Stimulated activated naive CD8-positive, alpha-beta T cell treated with anti-CD3 and anti-CD28 coated beads, Interleukin-15, Interleukin-2, amounts not matched to agents 100 U/mL and 50 U/mL, for 24 hours (primary cell): Measurements from ENCODE around the gene NR4A1.
A peak's percentile ranks its signal among the peaks of the same experiment; 100 is the strongest.

Experiments used
- ATAC-seq: fragments of 150-1000 bp; cut with Tn5 transposase; one replicate; pipeline ENCODE4 v1.10.0; 2021
- DNase-seq: peaks from one replicate; pipeline ENCODE4 v3.0.0; 2021

NR4A1 gene

DNA sequence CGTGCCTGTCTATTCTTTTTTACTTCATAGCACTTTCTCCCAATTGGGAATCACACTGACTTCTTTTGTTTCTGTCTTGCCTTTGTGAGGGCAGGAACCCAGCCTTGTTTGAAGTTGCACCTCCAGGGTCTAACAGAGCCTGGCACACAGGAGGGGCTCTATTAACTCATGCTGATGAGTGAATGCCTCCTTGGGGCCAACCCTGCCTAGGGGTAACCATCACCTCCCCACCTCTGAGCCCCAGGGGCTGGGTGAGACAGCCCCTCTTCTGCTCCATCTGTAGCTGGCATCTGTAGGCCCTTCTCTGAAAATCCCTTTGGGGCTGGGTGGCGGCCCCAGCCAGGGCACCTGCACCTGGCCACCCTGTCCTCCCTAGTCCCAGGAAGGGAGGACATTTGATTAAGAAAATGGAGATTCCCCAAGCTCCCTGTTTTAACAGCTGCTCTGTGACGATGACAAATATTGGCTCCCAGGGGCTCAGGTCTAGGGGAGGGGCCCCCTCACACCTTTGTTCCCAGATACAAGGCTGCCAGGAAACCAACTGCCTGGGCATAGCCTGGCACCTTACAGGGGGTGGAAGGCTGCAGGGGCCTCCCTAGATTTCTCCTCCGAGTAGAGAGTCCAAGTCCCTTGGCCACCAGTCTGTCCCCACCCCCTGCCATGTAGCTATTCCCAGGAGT lies 32.7 kb upstream of the NR4A1 start:
- DNase-seq (no peak), ATAC-seq (no peak)

DNA sequence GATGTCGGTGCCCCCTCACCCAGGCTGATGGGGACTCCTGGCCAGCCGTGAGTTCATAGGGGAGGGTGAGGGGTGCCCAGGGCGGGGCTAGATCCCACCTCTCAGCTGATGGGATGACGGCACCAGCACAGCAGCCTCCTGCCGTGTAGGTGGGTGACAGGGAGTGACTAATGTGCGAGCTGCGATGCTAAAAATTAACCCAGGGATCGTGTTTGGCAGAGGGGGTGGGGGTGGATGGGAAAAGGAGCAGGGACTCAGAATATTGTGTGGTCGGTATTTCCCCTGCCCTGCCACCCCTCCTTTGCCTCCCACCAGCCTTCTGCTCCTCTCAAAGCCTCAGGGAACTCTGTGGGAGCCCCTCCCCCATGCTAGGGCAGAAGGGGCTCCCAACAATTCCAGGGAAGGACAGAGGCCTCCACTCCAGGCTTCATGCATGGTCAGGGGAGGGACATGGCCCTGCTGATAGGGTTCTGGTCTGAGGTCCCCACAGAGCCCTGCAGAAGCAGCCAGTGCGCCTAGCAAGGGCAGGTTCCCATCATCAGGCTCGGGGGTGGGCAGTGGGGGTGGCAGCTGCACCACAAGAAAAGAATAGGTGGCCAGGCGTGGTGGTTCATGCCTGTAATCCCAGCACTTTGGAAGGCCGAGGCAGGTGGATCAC lies 32.0 kb upstream of the NR4A1 start:
- no peak for DNase-seq
- ATAC-seq, result no peak

DNA sequence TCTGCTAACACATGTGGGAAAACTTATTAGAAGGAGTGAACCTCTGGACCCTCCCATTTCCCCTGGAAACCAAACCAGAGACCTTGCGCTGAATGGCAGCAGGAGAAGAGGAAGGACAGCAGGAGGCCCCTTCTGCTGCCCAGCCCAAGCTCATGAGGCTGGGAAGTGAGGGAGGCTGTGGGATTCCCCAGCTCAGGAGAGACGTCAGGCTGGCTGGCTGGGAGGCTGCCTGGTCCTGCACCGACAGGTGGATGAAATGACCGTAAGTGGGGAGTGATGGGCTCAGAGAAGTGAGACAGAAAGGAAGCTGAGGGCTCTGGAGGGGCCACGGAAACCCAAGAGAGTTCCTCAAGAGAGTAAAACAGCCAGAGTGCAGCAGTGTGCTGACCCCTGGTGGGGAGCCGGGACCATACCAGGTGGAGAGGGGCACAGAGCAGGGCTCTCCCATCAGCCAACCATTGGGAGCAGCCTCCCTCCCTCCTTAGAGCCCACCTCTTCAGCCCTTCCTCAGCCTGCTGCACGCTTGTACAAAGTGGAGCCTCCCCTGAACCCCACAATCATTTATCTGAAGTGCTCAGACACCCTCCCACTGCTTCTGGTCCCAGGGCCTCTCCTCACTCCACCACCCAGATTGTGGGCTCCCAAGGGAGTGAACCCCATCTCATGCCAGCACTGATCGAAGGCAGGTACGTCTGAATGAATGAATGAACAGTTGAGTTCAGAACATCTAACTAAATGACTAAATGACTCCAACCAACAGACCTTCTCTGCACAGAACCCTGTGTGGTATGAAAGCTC lies 30.5 kb upstream of the NR4A1 start:
- ATAC-seq, result peak; percentile 37
- DNase-seq, result peak; percentile 76

DNA sequence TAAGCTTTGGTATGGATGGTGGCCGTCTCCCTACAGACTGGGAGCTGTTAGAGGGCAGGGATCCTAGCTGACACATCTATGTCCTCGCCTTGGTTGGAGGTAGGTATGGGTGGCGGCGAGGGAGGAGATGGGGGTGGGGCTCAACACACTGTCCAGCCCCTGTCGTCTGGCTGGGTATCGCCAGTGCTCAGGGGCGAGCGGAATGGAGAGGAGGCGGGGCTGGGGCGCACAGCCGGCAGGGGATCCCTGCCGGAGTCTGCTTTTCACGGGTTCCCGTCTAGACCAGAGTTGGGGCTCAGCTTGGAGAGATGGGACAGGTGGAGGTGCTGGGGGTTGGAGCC lies 28.4 kb upstream of the NR4A1 start:
- peak; percentile 1 for ATAC-seq
- no peak for DNase-seq

DNA sequence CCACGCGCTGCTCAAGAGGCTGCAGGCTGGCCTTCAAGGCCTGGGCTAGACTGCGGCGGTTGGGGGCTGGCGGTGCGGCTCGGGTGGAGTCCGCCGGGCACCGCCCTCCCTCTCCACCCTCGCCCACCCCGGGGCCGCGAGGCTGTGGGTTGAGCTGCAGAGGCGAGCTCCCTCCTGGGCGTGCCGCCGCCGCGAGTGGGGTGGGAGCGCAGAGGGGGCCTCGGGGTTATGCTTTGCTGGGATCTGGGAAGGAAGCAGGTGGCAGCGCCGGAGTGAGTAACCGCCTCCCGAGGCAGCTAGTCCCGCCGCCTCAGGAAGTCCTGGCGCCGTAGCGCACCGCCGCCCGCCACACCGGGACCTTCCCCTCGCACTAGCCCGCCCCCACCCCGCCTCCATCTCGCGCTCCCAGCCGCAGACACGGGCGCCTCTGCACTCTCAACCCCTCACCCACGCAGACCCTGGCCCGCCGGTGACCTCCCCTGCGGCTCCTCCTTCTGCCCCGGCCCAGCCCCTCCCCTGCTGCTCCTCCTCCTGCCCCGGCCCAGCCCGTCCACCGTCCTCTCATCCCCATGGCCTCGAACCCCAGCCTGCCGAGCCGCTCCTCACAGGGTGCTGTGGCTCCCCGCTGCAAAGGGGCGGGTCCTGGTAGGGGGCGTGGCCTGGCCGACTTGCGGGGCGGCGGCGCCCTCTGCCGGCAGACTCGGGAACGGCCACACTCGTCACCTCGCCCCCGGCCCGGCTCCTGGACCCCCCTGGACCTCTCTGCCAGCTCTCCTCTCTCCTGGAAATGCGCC lies 27.9 kb upstream of the NR4A1 start:
- DNase-seq (peak; percentile 96), ATAC-seq (peak; percentile 69)

DNA sequence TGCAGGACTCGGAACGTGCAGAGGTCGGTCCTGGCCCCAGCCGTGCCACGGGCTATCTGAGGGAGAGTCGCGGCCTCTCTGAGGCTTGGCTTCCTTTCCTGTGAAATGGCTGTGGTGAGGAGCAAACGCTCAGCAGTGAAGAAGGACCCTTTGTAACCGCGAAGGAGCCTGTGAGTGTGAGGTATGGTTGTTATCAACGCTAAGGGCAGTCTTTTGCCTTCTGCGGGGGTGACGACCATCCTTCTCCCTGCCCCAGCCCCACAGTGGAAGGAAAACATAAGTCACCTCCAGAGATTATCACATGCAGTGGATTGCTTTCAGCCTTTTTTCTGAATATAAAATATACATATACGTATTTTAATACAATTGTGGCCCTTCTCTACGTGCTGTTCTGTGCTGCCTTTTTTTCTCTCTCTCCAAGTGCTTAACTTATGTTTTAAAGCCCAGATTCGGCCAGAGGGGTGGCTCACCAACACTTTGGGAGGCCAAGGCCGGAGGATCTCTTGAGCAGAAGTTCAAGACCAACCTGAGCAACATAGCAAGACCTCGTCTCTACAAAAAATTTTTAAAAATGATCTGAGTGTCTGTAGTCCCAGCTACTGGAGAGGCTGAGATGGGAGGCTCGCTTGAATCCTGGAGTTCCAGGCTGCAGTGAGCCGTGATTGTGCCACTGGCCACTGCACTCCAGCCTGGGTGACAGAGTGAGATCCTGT lies 27.1 kb upstream of the NR4A1 start:
- peak; percentile 14 for ATAC-seq
- DNase-seq, result no peak

DNA sequence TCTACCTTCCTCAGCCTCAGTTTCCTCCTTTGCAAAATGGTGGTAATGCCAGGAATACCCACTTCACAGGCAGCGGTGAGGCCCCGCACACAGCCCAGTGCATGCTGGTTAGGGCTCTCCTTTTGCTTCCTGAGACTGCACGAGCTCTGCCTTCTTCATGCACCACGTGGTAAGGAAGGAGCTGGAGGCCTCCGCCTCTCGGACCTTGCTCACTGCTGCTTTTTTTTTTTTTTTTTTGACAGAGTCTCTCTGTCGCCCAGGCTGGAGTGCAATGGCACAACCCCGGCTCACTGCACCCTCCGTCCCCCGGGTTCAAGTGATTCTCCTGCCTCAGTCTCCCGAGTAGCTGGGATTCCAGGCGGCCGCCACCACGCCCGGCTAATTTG lies 26.4 kb upstream of the NR4A1 start:
- ATAC-seq, result peak; percentile 39

DNA sequence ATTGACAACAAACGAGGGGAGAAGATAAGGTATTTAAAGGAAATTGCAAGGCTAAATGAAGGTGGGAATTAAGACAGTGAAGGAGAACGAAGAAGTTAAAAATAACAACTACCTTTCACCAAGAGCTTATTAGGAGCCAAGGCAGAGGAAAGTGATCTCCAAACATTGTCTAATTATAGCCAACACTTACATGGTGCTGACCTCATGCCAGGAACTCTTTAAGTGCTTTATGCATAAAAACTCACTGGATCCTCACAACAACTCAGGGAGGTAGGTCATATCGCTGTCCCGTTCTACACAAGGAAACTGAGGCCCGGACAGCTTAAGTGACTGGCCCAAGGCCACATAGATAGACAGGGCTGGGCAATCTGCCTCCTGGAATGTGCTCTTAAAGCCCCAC lies 25.0 kb upstream of the NR4A1 start:
- ATAC-seq (no peak), DNase-seq (no peak)

More for the DNA sequence above, 26.4 kb upstream of the NR4A1 start:
- DNase-seq, result peak; percentile 67

DNA sequence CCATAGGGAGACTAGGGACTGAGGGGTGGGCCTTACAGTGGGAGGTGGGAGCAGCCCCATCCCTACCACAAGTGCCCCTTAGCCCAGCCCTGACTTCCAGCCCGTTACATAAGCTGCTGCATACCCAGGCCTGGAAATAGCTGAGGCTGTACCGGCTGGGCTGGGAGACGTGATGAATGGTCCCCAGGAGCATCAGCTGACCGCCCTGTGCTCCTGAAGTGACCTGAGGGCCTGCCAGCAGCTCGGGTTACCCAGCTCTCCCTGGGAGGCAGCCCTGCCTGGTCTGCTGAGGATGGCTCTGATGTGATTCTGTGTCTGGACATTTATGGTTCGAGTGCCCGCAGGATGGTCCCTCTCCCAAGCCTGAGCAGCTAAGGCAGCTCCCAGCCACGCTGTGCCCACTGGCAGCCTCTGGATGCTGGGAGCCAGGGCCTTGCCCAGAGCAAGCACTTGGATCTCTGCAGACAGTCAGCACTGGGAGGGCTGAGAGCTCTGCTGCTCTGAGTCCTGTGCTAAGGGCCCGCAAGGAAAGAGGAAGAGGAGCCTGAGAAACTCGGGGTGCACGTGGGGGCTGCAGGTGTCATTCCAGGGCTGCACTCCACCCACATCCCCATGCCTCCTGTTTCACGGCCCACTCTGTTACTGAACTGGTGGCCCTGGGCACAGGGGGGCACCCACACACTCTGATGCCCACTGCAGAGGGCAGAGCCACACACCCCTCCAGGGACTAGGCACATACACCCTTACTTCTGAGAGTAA lies 24.0 kb upstream of the NR4A1 start:
- no peak for ATAC-seq

DNA sequence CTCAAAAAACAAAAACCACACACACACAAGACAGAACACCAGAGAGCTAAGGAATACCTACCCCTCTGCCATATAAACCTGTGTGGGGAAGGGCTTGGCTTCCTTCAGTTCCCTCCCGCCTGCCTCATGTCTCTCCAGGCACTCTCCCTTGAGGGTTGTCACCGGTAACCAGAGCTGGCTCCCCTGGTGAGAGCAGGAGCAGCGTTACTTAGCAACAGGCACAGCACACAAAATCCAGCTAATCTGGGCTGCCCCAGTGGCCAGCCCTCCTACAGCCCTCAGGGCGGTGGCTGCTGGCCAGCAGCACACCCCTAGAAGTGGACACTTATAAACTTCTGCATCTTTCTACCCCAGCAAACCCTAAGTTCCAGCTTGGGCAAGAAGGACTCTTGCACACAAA lies 21.6 kb upstream of the NR4A1 start:
- ATAC-seq, result no peak

More for the DNA sequence above, 24.0 kb upstream of the NR4A1 start:
- no peak for DNase-seq

DNA sequence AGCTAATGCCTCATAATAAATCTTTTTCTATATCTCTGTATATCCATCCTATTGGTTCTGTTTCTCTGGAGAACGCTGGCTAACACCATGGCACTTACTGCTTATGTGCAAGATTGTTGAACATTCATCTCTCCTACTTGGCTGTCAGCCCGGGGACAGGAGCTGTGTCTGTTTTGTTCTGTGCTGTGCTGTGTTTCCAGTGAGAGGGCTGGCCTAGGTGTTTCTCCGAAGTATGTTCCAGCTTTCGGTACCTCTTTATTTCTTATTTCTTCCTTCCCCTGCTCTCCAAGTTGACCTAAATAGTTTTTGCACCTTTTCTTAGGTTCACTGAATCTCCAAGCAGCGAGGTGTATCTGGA lies 18.8 kb upstream of the NR4A1 start:
- DNase-seq (no peak), ATAC-seq (no peak)

More for the DNA sequence above, 21.6 kb upstream of the NR4A1 start:
- DNase-seq, result no peak

DNA sequence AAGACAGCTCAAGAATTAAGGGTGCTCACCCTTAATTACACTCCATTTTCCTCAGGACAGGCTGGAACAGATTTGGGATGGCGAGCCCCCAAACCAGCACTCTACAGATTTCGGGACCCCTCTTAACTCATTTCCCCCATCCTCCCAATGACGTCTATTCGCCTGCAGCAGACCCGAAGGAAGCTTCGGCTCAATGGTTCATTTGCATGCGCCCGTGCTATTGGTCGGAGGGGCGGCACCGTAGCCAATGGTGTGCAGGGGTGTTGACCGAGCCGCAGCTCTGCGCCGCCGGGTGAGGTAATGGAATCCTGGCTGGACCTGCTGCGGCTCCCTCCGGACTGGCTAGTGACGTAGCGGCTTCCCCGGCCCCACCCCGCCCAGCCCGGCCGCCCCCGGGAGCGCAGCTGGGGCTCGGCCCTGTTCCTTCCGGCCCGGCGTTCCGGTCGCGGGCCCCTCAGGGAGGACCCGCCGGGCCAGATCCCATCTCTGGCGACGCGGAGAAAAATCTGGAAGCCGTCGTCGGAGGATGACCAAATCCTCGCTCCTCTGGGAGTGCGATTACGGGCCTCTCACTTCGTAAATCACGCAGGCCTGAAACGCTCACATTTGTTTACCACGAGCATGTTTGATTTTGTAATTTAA lies 18.3 kb upstream of the NR4A1 start:
- ATAC-seq (peak; percentile 92), DNase-seq (peak; percentile 94)

DNA sequence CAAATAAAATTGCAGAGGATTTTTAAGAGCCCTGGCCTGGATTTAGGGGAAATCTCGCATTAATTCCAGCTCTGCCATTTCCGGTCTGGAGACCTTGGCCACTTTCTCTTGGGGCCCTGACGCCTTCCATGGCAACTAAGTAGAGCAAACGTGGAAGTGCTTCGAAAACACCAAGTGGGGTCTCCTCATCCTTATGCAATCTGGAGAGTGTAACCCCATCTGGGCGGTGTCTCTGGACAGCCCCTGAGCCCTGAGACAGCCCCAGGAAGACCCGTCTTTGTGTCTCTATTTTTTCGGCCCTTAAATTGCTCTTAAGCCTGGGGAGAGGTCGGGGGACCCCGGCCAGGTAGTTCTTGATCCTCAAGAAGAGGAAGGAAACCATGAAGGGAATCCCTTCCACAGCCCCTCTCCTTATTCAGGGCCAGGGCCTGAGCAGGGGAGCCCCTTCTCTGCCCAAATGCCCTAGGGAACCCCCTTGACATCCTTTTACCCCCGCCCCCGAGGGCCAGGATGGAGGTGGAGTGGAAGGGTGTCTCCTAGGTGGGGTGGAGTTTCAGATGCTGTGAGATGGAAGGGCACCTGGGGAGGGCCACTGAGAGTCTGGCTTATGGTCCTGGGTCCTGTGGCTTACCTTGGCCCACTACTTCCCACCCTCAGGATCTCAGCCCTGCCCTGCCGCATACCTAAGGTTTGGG lies 17.6 kb upstream of the NR4A1 start:
- DNase-seq (peak; percentile 30), ATAC-seq (no peak)

DNA sequence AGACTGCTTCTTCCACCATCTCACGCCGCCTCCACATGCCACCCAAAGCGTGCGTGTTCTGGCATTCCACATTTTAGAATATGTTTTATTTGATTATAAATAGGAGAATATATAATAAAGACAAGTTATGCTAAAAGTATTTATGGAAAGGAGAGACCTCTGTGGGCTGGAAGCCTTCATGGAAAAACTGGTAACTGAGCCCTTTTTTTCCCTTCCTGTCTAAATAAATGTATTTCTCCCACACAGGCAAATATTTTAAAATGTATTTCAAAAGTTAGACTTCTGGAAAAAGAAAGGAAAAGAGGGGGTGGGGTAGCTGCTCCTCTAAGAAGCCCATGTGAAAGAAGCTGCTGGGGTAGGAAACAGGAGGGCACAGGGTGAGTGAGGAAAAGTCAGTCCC lies 16.1 kb upstream of the NR4A1 start:
- DNase-seq, result no peak

DNA sequence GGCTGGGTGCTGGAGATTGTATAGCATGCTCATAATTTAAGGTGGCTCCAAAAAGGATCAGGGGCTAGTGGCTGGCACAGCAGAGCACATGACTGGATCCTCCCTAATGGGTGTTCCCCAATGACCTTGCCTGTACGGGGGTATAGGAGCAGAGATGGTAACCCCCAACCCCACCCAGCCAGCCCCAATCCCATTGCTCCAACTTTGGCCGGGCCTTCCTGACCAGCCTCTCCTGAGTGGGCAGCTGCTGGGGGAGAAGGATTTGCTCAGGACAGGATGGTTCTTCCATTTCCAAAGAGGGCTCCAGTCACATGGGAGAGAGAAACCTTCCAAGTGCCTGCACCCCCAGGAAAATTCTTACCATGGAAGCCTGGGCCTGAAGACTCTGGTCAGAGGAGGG lies 15.3 kb upstream of the NR4A1 start:
- DNase-seq (no peak), ATAC-seq (no peak)

More for the DNA sequence above, 16.1 kb upstream of the NR4A1 start:
- ATAC-seq, result no peak

DNA sequence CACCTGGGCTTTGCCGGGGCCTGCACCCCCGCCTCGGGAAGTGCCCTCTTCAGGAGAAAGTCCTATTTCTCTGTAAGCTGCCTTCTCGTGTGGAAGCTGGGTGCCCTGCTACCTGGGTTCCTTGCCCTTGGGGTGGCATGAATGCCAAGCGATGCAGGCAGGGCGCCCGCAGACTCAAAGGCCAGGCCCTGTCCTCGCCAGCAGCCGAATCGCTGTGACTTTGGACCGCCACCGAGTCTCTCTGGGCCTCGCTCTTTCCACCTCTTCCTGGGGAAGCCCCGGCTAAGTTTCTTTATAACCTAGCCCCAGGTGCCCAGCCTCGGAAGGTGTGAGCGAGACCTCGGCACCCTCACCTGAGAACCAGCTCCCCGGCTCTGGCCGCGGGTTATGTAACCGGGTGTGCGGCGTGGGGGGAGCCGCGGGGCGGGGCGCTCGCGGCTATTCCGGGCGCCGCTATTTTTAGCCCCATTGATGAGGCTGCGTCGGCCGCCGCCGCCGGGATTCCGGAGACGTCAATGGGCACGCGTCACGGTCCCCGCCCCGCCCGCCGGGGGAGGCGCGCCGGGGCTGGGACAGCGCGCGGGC lies 14.6 kb upstream of the NR4A1 start:
- DNase-seq (peak; percentile 86), ATAC-seq (peak; percentile 63)

DNA sequence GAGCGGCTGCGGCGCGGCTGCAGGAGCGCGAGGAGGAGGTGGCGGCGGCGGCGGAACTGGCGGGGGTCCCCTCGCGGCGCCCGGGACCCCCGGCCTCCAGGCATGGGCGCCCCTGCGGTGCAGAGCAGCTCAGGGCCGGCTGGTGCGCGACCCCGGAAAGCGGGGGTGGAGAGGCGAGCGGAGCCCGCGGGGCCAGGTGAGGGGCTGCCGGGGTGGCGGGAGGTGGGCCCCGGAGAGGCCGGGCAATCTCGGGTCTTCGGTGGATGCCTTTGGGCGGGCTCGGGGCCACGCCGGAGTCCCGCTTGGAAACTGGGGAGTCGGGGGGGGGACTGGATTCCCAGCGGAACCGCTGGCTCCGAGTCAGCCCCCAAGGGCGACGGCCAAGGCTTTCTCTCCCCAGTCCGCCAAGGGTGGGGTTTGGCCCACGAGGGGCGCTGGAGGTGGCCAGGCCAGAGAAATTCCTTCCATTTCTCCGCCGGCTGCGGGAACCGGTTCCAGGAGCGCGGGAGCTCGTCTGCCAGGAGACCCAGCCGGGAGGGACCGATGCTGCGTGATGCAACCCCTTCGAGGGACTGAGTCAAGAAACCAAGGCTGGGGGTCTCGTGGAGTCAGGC lies 13.9 kb upstream of the NR4A1 start:
- peak; percentile 51 for DNase-seq
- no peak for ATAC-seq

DNA sequence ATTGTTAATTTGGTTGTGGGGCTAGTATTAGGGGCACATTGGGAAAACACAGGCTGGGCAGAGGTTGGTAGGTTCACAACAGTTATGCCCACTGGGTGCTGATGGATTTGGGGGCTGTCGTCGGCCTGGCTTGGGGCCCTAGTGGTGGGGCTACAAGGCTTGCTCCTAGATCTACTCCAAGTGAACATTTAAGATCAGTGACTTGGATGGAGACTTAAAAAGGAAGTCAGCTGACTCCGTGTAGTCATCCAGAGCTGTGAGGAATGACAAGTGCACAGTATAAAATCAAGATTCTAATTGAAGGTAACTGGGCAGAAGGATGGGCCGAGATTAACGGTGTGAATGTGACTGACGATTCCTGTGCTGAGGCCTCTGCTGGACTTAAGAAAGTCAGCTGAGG lies 12.8 kb upstream of the NR4A1 start:
- no peak for ATAC-seq

DNA sequence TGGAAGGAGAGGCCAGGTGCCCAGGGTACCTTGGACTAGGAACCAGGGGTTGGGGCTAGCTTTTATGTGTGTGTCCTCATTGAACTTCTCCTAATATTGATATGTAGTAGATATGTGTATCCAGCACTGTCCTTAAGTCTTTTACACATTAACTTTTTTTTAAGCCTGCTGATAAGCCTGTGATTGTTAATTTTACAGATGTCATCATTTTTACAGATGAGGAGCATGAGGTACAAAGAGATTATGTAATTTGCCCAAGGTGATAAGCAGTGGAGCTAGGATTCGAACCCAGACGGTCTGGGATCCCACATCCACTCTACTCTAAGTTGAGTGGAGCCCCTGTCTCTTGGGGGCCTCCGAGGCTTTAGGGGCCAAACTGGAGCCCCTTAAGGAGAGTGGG lies 10.2 kb upstream of the NR4A1 start:
- ATAC-seq, result no peak
- no peak for DNase-seq

More for the DNA sequence above, 12.8 kb upstream of the NR4A1 start:
- no peak for DNase-seq
